ENCODE results near the gene SNCA. TPM values are rescaled to one million over a fixed set of nuclear protein-coding genes. Genes with fewer than 3 reads are reported as not detected.

Gene SNCA
- total RNA-seq: 1 to 10 TPM in 3 of 6 experiments, under 1 TPM in 3; 0.43 to 5.1 (median 1.0) TPM
- long read RNA-seq, partial matches to known transcripts: 0 of 4 reads
- long read RNA-seq, other reads (novel, unspliced or antisense): 0 of 4 reads

DNA sequence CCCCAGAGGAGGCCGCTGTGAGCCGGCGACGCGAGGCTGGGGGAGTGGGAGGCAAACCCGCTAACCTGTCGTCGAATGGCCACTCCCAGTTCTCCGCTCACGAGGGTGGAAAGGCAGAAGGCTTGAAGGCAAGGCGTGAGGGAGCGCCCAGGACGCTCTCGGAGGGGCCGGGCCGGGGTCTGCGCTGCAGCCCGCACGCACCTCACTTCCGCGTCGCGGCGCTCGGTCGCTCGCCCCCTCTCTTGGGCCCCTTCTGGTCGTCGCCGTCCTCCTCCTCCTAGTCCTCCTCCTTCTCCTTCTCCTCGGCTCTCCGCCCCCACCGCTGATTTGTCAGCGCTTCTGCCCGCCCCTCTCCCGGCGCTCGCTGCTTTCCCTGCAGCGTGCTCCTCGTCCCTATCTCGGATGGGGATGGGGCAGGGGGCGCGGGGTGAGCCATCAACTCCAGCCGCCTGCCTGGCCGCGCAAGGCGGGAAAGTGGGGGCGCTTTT lies at the start of gene SNCA:
Gene SNCA, minus strand, starts transcription at position 265 of the 488 bp plus-strand sequence. CDS start 1,494 bp downstream, outside the sequence.
- intact Hi-C loops (cut with DNase I): no loop called here
- no peak within 1 kb of the TSS for H3K27ac ChIP-seq

DNA sequence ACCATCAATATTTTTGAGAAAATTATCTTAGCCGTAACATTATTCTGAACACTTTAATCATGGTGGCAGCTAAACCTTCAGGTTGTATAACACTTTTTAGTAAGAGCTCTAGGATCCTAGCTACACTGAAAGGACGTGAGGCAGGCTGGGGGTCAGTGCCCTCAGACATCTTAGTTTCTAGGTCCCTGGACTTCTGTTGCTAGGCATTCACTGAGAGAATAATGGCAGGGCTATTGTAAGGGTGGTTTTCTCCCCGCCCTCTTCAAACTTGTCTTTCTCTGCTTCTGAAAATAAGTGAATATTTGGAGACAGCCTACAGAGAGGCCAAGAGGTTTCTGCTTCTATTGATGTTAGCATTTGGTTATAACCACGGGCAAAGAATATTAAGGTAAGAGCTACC lies 42.3 kb upstream of the SNCA start:
- no peak for TF ChIP-seq POLR2A (IDR thresholded peaks at IDR 0.05)
- TF ChIP-seq, protein P1, sequence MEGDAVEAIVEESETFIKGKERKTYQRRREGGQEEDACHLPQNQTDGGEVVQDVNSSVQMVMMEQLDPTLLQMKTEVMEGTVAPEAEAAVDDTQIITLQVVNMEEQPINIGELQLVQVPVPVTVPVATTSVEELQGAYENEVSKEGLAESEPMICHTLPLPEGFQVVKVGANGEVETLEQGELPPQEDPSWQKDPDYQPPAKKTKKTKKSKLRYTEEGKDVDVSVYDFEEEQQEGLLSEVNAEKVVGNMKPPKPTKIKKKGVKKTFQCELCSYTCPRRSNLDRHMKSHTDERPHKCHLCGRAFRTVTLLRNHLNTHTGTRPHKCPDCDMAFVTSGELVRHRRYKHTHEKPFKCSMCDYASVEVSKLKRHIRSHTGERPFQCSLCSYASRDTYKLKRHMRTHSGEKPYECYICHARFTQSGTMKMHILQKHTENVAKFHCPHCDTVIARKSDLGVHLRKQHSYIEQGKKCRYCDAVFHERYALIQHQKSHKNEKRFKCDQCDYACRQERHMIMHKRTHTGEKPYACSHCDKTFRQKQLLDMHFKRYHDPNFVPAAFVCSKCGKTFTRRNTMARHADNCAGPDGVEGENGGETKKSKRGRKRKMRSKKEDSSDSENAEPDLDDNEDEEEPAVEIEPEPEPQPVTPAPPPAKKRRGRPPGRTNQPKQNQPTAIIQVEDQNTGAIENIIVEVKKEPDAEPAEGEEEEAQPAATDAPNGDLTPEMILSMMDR (IDR thresholded peaks at IDR 0.05): no peak
- ATAC-seq (no peak), DNase-seq (no peak)
- Histone ChIP-seq H3K27me3 (peaks cover 0 to 3% of the 10 kb centered on the region in 2 donors), H3K4me3 (no peak overlapping the region), H3K27ac (no peak overlapping the region), H3K9me3 (no peaks in the 10 kb centered on the region), H3K36me3 (no peaks in the 10 kb centered on the region), H3K4me1 (no peaks in the 10 kb centered on the region)
- intact Hi-C loops (cut with DNase I): no loop called here
- WGBS (ENCODE audit: insufficient coverage, low coverage, low lambda C conversion rate, missing lambda C conversion rate): 55% methylated on average over 4 of the region's 4 CpGs

More for the DNA sequence above, at the start of gene SNCA:
- Histone ChIP-seq H3K36me3 (no peaks in the 10 kb centered on the region), H3K27me3 (peaks cover 0 to 19% of the 10 kb centered on the region in 2 donors), H3K4me3 (peak within 1 kb of the TSS; percentile 38 to 50 (median 39)), H3K4me1 (peaks cover 0 to 12% (median 0%) of the 10 kb centered on the region in 4 donors), H3K9me3 (no peaks in the 10 kb centered on the region)
- TF ChIP-seq, protein P1 (IDR thresholded peaks at IDR 0.05): no peak
- no peak for TF ChIP-seq POLR2A (IDR thresholded peaks at IDR 0.05)
- 2% methylated on average over 12 of the region's 48 CpGs for WGBS (ENCODE audit: insufficient coverage, low coverage, low lambda C conversion rate, missing lambda C conversion rate)
- ATAC-seq (peak; percentile 61 to 83 (median 80)), DNase-seq (peak; percentile 53 to 58 (median 58))

DNA sequence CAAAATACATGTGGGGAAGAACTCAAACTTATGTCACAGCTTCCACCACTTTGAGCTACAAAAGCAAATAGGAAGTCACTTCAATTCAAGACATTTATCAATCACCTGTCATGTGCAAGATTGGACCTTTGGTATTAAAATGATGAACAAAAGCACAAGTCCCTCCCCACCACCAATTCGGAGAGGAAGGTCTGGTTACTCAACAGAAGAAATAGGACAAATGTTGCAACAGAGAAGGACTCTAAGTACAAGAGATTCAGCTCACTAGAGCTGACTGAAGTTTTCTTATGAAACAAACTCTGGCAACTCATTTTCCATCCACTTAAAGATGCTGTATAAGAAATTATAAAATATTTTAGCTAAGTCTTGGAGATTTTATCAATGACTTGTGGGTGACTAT lies 41.6 kb upstream of the SNCA start:
- WGBS (ENCODE audit: insufficient coverage, low coverage, low lambda C conversion rate, missing lambda C conversion rate): 17% methylated on average over 1 of the region's 1 CpG
- no peak overlapping the region for H3K27ac ChIP-seq
- intact Hi-C loops (cut with DNase I): no loop called here
- no peak overlapping the region for H3K4me3 ChIP-seq
- TF ChIP-seq POLR2A (IDR thresholded peaks at IDR 0.05): no peak
- TF ChIP-seq, protein P1 (IDR thresholded peaks at IDR 0.05): no peak
- ATAC-seq (no peak), DNase-seq (no peak)
- H3K9me3 ChIP-seq: no peaks in the 10 kb centered on the region
- H3K4me1 ChIP-seq: no peaks in the 10 kb centered on the region
- H3K36me3 ChIP-seq: no peaks in the 10 kb centered on the region
- peaks cover 0 to 3% of the 10 kb centered on the region in 2 donors for H3K27me3 ChIP-seq

DNA sequence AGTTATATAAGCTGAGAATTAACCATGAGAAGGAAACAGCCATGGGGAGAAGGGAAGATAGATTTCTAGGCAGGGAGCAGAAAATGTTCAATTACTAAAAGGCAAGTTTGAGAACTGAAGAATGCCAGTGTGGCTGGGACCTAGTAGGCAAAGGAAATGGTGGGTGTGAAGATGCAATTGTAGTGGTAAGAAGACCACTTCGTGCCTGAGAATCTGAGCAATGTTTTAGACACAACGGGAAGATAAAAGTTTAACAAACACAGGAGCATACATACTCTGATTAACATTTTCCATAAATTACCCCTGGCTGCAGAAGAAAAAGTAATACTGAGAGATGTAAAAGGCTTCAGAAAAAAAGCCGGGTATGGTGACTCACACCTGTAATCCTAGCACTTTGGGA lies 39.6 kb upstream of the SNCA start:
- H3K4me3 ChIP-seq: no peak overlapping the region
- TF ChIP-seq POLR2A (IDR thresholded peaks at IDR 0.05): no peak
- TF ChIP-seq, protein P1 (IDR thresholded peaks at IDR 0.05): no peak
- intact Hi-C loops (cut with DNase I): no loop called here
- H3K27ac ChIP-seq: no peak overlapping the region
- H3K36me3 ChIP-seq: no peaks in the 10 kb centered on the region
- no peaks in the 10 kb centered on the region for H3K9me3 ChIP-seq
- no peaks in the 10 kb centered on the region for H3K27me3 ChIP-seq
- 41% methylated on average over 3 of the region's 3 CpGs for WGBS (ENCODE audit: insufficient coverage, low coverage, low lambda C conversion rate, missing lambda C conversion rate)
- H3K4me1 ChIP-seq: no peaks in the 10 kb centered on the region
- DNase-seq (no peak), ATAC-seq (no peak)
